ENCODE results near the gene ABCC9. TPM values are rescaled to one million over a fixed set of nuclear protein-coding genes. Genes with fewer than 3 reads are reported as not detected.

Gene ABCC9
- total and polyA plus RNA-seq, 12 donors = 2.1 to 35.0 (median 18.5) TPM

- TF ChIP-seq POLR2A (IDR thresholded peaks at IDR 0.05) (no peak), CTCF (IDR thresholded peaks at IDR 0.05) (no peak)
- intact Hi-C loops (cut with DNase I) = no loop called here
- 66 to 81% (median 71%) methylated on average over 2 of the region's 2 CpGs for WGBS, 4 donors
Observed at GRCh38 chr12:21757735-21758134, 183.5 kb downstream of the ABCC9 start.

DNA sequence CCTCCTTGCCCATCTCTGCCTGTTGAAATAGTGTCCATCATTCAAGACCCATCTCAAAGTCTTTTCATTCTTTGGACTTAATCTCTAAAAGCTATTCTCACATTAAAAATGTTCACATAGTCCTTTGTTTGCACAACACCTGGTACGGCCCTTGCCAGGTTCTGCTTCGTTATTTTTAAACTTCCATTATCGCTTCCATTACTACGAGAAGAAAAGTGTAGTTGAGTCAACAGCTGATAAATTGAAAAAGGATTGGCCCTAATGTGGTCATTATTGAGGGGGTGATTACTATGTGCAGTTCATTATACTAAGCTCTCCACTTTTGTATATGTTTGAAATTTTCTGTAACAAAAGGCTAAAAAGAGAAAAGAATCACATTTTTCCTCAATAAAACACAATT is 184.5 kb downstream of the ABCC9 start:
- H3K4me3 ChIP-seq = no peak overlapping the region
- intact Hi-C loops (cut with DNase I) = no loop called here
- peaks cover 6 to 14% of the 10 kb centered on the region in 2 donors for H3K4me1 ChIP-seq (replicated peaks in 1 of 2)
- DNase-seq = no peak
- WGBS, 4 donors = 93 to 99% (median 95%) methylated on average over 4 of the region's 4 CpGs
- no peaks in the 10 kb centered on the region for H3K36me3 ChIP-seq (replicated peaks in 1 of 2)
- no peaks in the 10 kb centered on the region for H3K9me3 ChIP-seq (replicated peaks in 1 of 3)
- H3K27me3 ChIP-seq = no peaks in the 10 kb centered on the region
- TF ChIP-seq POLR2A (IDR thresholded peaks at IDR 0.05) = no peak
- no peak for TF ChIP-seq CTCF (IDR thresholded peaks at IDR 0.05)
- H3K27ac ChIP-seq = no peak overlapping the region

More at GRCh38 chr12:21757735-21758134, 183.5 kb downstream of the ABCC9 start:
- Histone ChIP-seq H3K27me3 (no peaks in the 10 kb centered on the region), H3K4me1 (replicated peaks in 1 of 2) (peaks cover 8 to 16% of the 10 kb centered on the region in 2 donors), H3K4me3 (no peak overlapping the region), H3K27ac (no peak overlapping the region), H3K9me3 (replicated peaks in 1 of 3) (no peaks in the 10 kb centered on the region), H3K36me3 (replicated peaks in 1 of 2) (no peaks in the 10 kb centered on the region)
- no peak for DNase-seq

DNA sequence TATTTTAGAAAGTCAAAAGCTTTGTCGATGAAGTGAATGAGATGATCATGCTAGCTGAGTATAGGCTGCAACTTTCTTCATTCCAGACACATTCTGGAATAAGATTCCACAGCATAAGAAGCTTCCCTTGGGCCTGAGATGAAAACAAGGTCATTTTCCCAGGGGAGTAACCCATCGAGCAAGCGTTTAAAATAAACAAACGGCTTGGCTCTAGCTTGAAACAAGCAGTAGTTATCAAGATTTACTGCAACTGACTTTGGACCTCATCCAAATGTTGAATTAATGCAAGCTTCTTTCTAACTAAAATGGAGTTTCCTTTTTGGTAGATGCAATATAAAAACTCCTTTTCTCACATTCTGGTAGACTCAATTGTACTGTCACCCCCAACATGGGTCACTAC is 189.7 kb downstream of the ABCC9 start:
- Histone ChIP-seq H3K9me3 (replicated peaks in 1 of 3) (no peaks in the 10 kb centered on the region), H3K4me3 (no peak overlapping the region), H3K4me1 (replicated peaks in 1 of 2) (peaks cover 9 to 14% of the 10 kb centered on the region in 2 donors), H3K27me3 (no peaks in the 10 kb centered on the region), H3K27ac (peak overlapping the region in 1 of 5 donors; percentile 4), H3K36me3 (replicated peaks in 1 of 2) (no peaks in the 10 kb centered on the region)
- TF ChIP-seq CTCF (IDR thresholded peaks at IDR 0.05) (no peak), POLR2A (IDR thresholded peaks at IDR 0.05) (no peak)
- 15 to 18% (median 16%) methylated on average over 4 of the region's 4 CpGs for WGBS, 4 donors
- intact Hi-C loops (cut with DNase I) = no loop called here
- DNase-seq = peak in 2 of 7 donors; percentile 8 to 48

Small RNAs within 50 kb of the gene (small RNA-seq; reads per million reads assigned to genes)
- 0 reads per million in 2 donors for gene AC008250.2

Other genes with a start within 250 kb of the ABCC9 start
- gene KCNJ8, start 166.7 kb downstream of the ABCC9 start, total RNA-seq = 10 to 100 TPM in 8 of 9 donors, 1 to 10 TPM in 1; 9.0 to 70.5 (median 33.7) TPM
- 10 to 100 TPM in 1 of 3 donors, 1 to 10 TPM in 2; 7.9 to 10.6 (median 9.4) TPM for gene KCNJ8, start 166.7 kb downstream of the ABCC9 start, polyA plus RNA-seq
- 100 to 1,000 TPM in 3 of 9 donors, 10 to 100 TPM in 6; 45.6 to 149 (median 85.2) TPM for gene CMAS, start 104.8 kb upstream of the ABCC9 start, total RNA-seq
- 100 to 1,000 TPM in 1 of 3 donors, 10 to 100 TPM in 2; 33.8 to 162 (median 49.0) TPM for gene CMAS, start 104.8 kb upstream of the ABCC9 start, polyA plus RNA-seq